PC-3 (cell line): ENCODE results near the gene ZNF41. TPM values are rescaled to one million over a fixed set of nuclear protein-coding genes. Genes with fewer than 3 reads are reported as not detected.

Experiments used
- ATAC-seq: fragments of 200-7000 bp; cut with Tn5 transposase; 2 replicates; pipeline ENCODE4 v1.9.1; 2020; ENCODE audit warnings: mild to moderate bottlenecking, moderate library complexity
- BruUV-seq: library from RNA; stranded (reverse); fragments of 400-500 nt; replicated peaks from 2 replicates; lab custom pipeline; 2021; lab: Mats Ljungman, UMichigan
- CTCF ChIA-PET: fragments of 300-600 bp; sonication (Branson Sonifier 250); formaldehyde crosslinking; loops from one replicate; lab custom pipeline; 2022; ENCODE audit warnings: antibody characterized with exemption; lab: Charles Lee
- POLR2A ChIA-PET: fragments of 300-600 bp; sonication (Branson Sonifier 250); formaldehyde crosslinking; loops from one replicate; lab custom pipeline; 2022; ENCODE audit warnings: antibody characterized with exemption; ENCODE audit not compliant: unreplicated experiment; lab: Charles Lee
- DNase-seq: peaks from one replicate; pipeline ENCODE4 v3.0.0-alpha.2; 2015
- H2AFZ ChIP-seq: fragments of 300-600 bp; sonication (generic); 2 replicates; pipeline ENCODE4 v1.6.0; 2016; ENCODE audit warnings: antibody characterized with exemption, low read length
- H3F3A ChIP-seq: fragments of 300-600 bp; sonication (generic); one replicate; pipeline ENCODE4 v1.6.0; 2017; ENCODE audit warnings: antibody characterized with exemption, low read length, control low read depth, mild to moderate bottlenecking; ENCODE audit not compliant: unreplicated experiment
- H3K27ac ChIP-seq: fragments of 300-600 bp; sonication (generic); 2 replicates; pipeline ENCODE4 v1.5.1; 2016; ENCODE audit warnings: mild to moderate bottlenecking, low read length
- H3K27me3 ChIP-seq: fragments of 300-600 bp; sonication (generic); 2 replicates; pipeline ENCODE4 v1.6.1; 2016; ENCODE audit warnings: low read length, mixed read lengths
- H3K36me3 ChIP-seq: fragments of 300-600 bp; sonication (generic); 2 replicates; pipeline ENCODE4 v1.6.1; 2016; ENCODE audit warnings: low read depth, mixed run types, low read length, mixed read lengths
- H3K4me1 ChIP-seq: fragments of 300-600 bp; sonication (generic); 2 replicates; pipeline ENCODE4 v1.5.1; 2016; ENCODE audit warnings: low read length; ENCODE audit not compliant: insufficient read depth
- H3K4me2 ChIP-seq: fragments of 300-600 bp; sonication (generic); 2 replicates; pipeline ENCODE4 v1.6.0; 2016; ENCODE audit warnings: low read length
- H3K4me3 ChIP-seq: fragments of 300-600 bp; sonication (generic); 2 replicates; pipeline ENCODE4 v1.5.1; 2016; ENCODE audit warnings: mild to moderate bottlenecking, low read length, mixed read lengths
- H3K79me2 ChIP-seq: fragments of 300-600 bp; sonication (generic); 2 replicates; pipeline ENCODE4 v1.6.1; 2017; ENCODE audit warnings: low read length, mixed read lengths
- H3K9ac ChIP-seq: fragments of 300-600 bp; sonication (generic); 2 replicates; pipeline ENCODE4 v1.6.0; 2016; ENCODE audit warnings: mild to moderate bottlenecking, low read length
- H3K9me2 ChIP-seq: fragments of 300-600 bp; sonication (generic); replicated peaks from 2 replicates; pipeline ENCODE4 v1.6.1; 2016; ENCODE audit warnings: mixed run types, low read length, mixed read lengths
- H3K9me3 ChIP-seq: fragments of 300-600 bp; sonication (generic); 2 replicates; pipeline ENCODE4 v1.6.1; 2016; ENCODE audit warnings: low read length, mixed read lengths
- H4K20me1 ChIP-seq: fragments of 300-600 bp; sonication (generic); 2 replicates; pipeline ENCODE4 v1.6.1; 2016; ENCODE audit warnings: low read length, mixed read lengths
- CTCF ChIP-seq: fragments of 300-600 bp; sonication (generic); conservative IDR thresholded peaks from 2 replicates; pipeline ENCODE4 v1.5.1; 2017; ENCODE audit warnings: antibody characterized with exemption, low read depth, mild to moderate bottlenecking, low read length
- EZH2 ChIP-seq: fragments of 300-600 bp; sonication (generic); IDR thresholded peaks from one replicate; pipeline ENCODE4 v1.6.1; 2017; ENCODE audit warnings: antibody characterized with exemption, mild to moderate bottlenecking, low read length; ENCODE audit not compliant: unreplicated experiment
- EZH2phosphoT487 ChIP-seq: fragments of 300-600 bp; sonication (generic); IDR thresholded peaks from 2 replicates; pipeline ENCODE4 v1.6.1; 2018; ENCODE audit warnings: mild to moderate bottlenecking, antibody characterized with exemption, low read length, borderline replicate concordance
- intact Hi-C: fragments of 100-400 bp; cut with micrococcal nuclease; formaldehyde crosslinking; loops from 2 replicates; pipeline ENCODE4 v1.9.0; 2023
- total RNA-seq: library from RNA; depleted of rRNA; stranded (reverse); fragments of >200 nt; gene quantifications from 2 replicates; pipeline ENCODE4 v1.2.3, GENCODE V29; 2014

Gene ZNF41
- total RNA-seq, 1 experiment from 2014 or later: 11.3 TPM

- ChIA-PET CTCF (no interaction called here), POLR2A (no interaction called here)
- Histone ChIP-seq H3K27me3 (no peaks in the 10 kb centered on the region), H3K4me3 (no peak overlapping the region), H3K9me2 (no peaks in the 10 kb centered on the region), H3F3A (no peaks in the 10 kb centered on the region), H3K4me1 (0 out of 2 replicates have a peak, but pooled peaks cover 6% of the 10 kb centered on the region), H3K36me3 (no peaks in the 10 kb centered on the region), H2AFZ (no peak overlapping the region), H3K27ac (no peak overlapping the region), H3K79me2 (peaks cover 18% of the 10 kb centered on the region), H3K9ac (no peak overlapping the region), H4K20me1 (no peaks in the 10 kb centered on the region), H3K9me3 (no peaks in the 10 kb centered on the region), H3K4me2 (no peak overlapping the region)
- ATAC-seq (no peak), DNase-seq (no peak)
- no TSS peak for BruUV-seq
- intact Hi-C loops: no loop called here
- TF ChIP-seq CTCF: no peak
- TF ChIP-seq EZH2: no peak
- no peak for TF ChIP-seq EZH2phosphoT487
These were observed 6.7 kb upstream of the ZNF41 start for GRCh38 chrX:47489507-47490275.

- Histone ChIP-seq H3K9ac (peak overlapping the region; percentile 93; the same call in 1 of the 2 replicates), H3K27me3 (no peaks in the 10 kb centered on the region), H3K4me3 (peak overlapping the region; percentile 92), H3K36me3 (no peaks in the 10 kb centered on the region), H3K9me3 (no peaks in the 10 kb centered on the region), H3K79me2 (peaks cover 58% of the 10 kb centered on the region), H3F3A (no peaks in the 10 kb centered on the region), H4K20me1 (no peaks in the 10 kb centered on the region), H3K27ac (no peak overlapping the region), H3K4me2 (peak overlapping the region; percentile 98), H3K4me1 (peaks cover 25% of the 10 kb centered on the region), H3K9me2 (no peaks in the 10 kb centered on the region), H2AFZ (no peak overlapping the region)
- no peak for ATAC-seq
- ChIA-PET POLR2A (no interaction called here), CTCF (no interaction called here)
- intact Hi-C loops: loop anchor here (5.0 kb wide), 3 partner anchors 37 to 293 kb away; partner anchors contain the start of gene UBA1
- DNase-seq: no peak
- no TSS peak for BruUV-seq
- TF ChIP-seq CTCF (no peak), EZH2 (no peak), EZH2phosphoT487 (no peak)
These were observed 1.9 kb upstream of the ZNF41 start for GRCh38 chrX:47484885-47485284.
